ENCODE data around the gene LITAFD. TPM values are rescaled to one million over a fixed set of nuclear protein-coding genes. Genes with fewer than 3 reads are reported as not detected.
A peak's percentile ranks its signal among the peaks of the same experiment; 100 is the strongest.

The LITAFD gene
- total RNA-seq, 1 experiment from 2014 or later = not detected

DNA sequence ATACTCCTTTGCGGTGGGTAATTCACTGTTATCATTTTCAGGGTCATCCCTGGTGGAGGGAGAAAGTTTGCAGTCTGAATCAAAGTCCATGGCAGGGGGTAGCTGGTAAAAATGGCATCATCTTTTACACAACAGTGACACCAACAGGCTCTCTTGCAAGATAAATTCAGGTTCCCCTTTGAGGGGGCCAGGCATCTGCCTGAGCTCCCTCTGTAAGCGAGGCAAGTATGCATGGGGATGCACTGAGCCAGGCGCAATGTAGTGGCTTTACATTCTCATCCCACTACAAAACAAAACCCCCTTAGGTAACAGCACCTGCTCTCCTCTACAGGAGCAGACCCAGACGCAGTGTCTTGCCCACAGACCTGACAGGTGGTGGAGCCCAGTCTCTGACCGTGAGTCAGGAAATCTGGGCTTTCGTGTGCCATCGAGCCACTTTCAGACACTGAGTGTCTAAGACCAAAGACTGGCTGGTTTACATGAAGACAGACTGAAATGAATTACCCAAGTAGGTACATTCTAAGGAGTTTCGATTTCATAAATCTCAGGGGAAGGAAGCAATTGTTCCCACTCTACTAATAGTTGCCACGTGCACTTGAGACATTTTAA is 17.7 kb downstream of the LITAFD start:
- Mint-ChIP-seq H3K4me1 (ENCODE audit: low read depth, unreplicated experiment) (no peaks in the 10 kb centered on the region), H3K27me3 (ENCODE audit: insufficient read depth, unreplicated experiment) (no peaks in the 10 kb centered on the region), H3K9me3 (ENCODE audit: unreplicated experiment) (no peaks in the 10 kb centered on the region), H3K4me3 (ENCODE audit: unreplicated experiment) (no peak overlapping the region), H3K36me3 (ENCODE audit: insufficient read depth, unreplicated experiment) (peaks cover 95% of the 10 kb centered on the region), H3K27ac (ENCODE audit: unreplicated experiment) (no peak overlapping the region)
- DNase-seq = no peak
- intact Hi-C loops (cut with micrococcal nuclease; ENCODE audit: unreplicated experiment) = no loop called here
- no peaks in the 10 kb centered on the region for H3K9me3 ChIP-seq
- no peak overlapping the region for H3K4me3 ChIP-seq (ENCODE audit: low read depth, low read length)
- no TSS peak for BruUV-seq (replicated peaks)
- peaks cover 9% of the 10 kb centered on the region for H3K36me3 ChIP-seq (ENCODE audit: control insufficient read depth, insufficient read depth, low read length)
- no peaks in the 10 kb centered on the region for H3K27me3 ChIP-seq (replicated peaks; ENCODE audit: control insufficient read depth, insufficient read depth, low read length)
- CTCF ChIA-PET = interaction anchor here (1.5 kb wide), 1 partner anchor 36 kb away, joined by 3 read pairs; no protein-coding TSS in a partner anchor
- POLR2A ChIA-PET = interaction anchor here (0.6 kb wide), 1 partner anchor 12 kb away, joined by 3 read pairs; no protein-coding TSS in a partner anchor
- H3K4me1 ChIP-seq = no peaks in the 10 kb centered on the region
- TF ChIP-seq, protein P1, sequence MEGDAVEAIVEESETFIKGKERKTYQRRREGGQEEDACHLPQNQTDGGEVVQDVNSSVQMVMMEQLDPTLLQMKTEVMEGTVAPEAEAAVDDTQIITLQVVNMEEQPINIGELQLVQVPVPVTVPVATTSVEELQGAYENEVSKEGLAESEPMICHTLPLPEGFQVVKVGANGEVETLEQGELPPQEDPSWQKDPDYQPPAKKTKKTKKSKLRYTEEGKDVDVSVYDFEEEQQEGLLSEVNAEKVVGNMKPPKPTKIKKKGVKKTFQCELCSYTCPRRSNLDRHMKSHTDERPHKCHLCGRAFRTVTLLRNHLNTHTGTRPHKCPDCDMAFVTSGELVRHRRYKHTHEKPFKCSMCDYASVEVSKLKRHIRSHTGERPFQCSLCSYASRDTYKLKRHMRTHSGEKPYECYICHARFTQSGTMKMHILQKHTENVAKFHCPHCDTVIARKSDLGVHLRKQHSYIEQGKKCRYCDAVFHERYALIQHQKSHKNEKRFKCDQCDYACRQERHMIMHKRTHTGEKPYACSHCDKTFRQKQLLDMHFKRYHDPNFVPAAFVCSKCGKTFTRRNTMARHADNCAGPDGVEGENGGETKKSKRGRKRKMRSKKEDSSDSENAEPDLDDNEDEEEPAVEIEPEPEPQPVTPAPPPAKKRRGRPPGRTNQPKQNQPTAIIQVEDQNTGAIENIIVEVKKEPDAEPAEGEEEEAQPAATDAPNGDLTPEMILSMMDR (IDR thresholded peaks at IDR 0.05; ENCODE audit: insufficient read depth in 1 of 2, low read depth in 1 of 2, low read length in 1 of 2, severe bottlenecking in 1 of 2, unreplicated experiment in 1 of 2) = no peak

DNA sequence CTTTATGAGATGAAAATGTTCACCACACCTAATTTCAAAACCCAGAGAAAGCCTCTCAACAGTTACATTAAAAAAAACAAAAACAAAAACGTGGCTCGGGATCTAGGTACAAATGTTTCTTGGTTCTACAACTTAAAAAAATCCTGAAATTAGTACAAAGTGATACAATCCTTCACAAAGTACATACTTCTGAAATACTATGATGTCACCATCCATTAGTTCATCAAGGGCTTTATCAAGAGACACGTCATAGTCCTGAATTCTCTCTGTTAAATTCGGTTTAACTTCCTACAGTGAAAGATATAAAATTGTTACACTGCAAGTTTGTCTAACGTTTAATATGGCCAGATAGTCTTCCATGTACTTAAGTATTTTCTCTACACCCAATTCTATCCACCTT is 18.2 kb downstream of the LITAFD start:
- no peaks in the 10 kb centered on the region for H3K9me3 ChIP-seq
- BruUV-seq (replicated peaks) = TSS peak; percentile 8
- Mint-ChIP-seq H3K27me3 (ENCODE audit: insufficient read depth, unreplicated experiment) (no peaks in the 10 kb centered on the region), H3K4me3 (ENCODE audit: unreplicated experiment) (no peak overlapping the region), H3K27ac (ENCODE audit: unreplicated experiment) (no peak overlapping the region), H3K4me1 (ENCODE audit: low read depth, unreplicated experiment) (no peaks in the 10 kb centered on the region), H3K9me3 (ENCODE audit: unreplicated experiment) (no peaks in the 10 kb centered on the region), H3K36me3 (ENCODE audit: insufficient read depth, unreplicated experiment) (peaks cover 95% of the 10 kb centered on the region)
- peaks cover 8% of the 10 kb centered on the region for H3K36me3 ChIP-seq (ENCODE audit: control insufficient read depth, insufficient read depth, low read length)
- CTCF ChIA-PET = interaction anchor here (1.4 to 1.5 kb wide), 2 partner anchors 37 to 109 kb away, joined by 3 read pairs; no protein-coding TSS in a partner anchor
- TF ChIP-seq, protein P1 (IDR thresholded peaks at IDR 0.05; ENCODE audit: insufficient read depth in 1 of 2, low read depth in 1 of 2, low read length in 1 of 2, severe bottlenecking in 1 of 2, unreplicated experiment in 1 of 2) = no peak
- POLR2A ChIA-PET = no interaction called here
- no peaks in the 10 kb centered on the region for H3K4me1 ChIP-seq
- intact Hi-C loops (cut with micrococcal nuclease; ENCODE audit: unreplicated experiment) = no loop called here
- H3K4me3 ChIP-seq (ENCODE audit: low read depth, low read length) = no peak overlapping the region
- DNase-seq = no peak
- no peaks in the 10 kb centered on the region for H3K27me3 ChIP-seq (replicated peaks; ENCODE audit: control insufficient read depth, insufficient read depth, low read length)

DNA sequence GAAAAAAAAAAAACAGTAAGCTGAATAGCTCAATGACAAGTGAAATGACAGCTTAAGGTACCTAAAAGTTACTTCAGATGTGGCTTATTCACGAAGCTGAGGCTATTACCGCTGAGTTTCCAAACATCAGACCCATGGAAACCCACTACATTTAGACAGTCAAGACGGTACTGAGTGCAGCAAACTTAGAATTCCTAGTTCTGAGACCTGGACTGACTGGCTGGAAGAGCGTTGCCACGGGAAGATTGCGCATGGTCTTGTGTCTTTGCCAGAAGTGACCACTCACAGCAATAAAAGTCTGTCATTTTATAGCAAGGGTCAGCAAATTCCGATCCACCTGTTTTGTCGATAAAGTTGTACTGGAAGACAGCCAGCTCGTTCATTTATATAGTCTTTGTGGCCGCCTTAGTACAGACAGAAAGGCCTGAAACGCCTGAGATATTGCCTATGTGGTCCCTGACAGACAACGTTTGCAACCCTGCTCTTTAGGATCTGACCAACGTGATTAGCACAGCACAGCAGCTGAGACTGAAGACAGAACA is 19.2 kb downstream of the LITAFD start:
- H3K36me3 Mint-ChIP-seq (ENCODE audit: insufficient read depth, unreplicated experiment) = peaks cover 96% of the 10 kb centered on the region
- no peaks in the 10 kb centered on the region for H3K4me1 Mint-ChIP-seq (ENCODE audit: low read depth, unreplicated experiment)
- no peaks in the 10 kb centered on the region for H3K9me3 Mint-ChIP-seq (ENCODE audit: unreplicated experiment)
- intact Hi-C loops (cut with micrococcal nuclease; ENCODE audit: unreplicated experiment) = no loop called here
- Histone ChIP-seq H3K36me3 (ENCODE audit: control insufficient read depth, insufficient read depth, low read length) (peaks cover 10% of the 10 kb centered on the region), H3K4me3 (ENCODE audit: low read depth, low read length) (no peak overlapping the region), H3K27me3 (replicated peaks; ENCODE audit: control insufficient read depth, insufficient read depth, low read length) (no peaks in the 10 kb centered on the region), H3K4me1 (no peaks in the 10 kb centered on the region), H3K9me3 (no peaks in the 10 kb centered on the region)
- CTCF ChIA-PET = interaction anchor here (0.8 to 1.4 kb wide), 2 partner anchors 35 to 108 kb away, joined by 3 read pairs; no protein-coding TSS in a partner anchor
- no peak overlapping the region for H3K27ac Mint-ChIP-seq (ENCODE audit: unreplicated experiment)
- POLR2A ChIA-PET = no interaction called here
- no TSS peak for BruUV-seq (replicated peaks)
- no peaks in the 10 kb centered on the region for H3K27me3 Mint-ChIP-seq (ENCODE audit: insufficient read depth, unreplicated experiment)
- TF ChIP-seq, protein P1 (IDR thresholded peaks at IDR 0.05; ENCODE audit: insufficient read depth in 1 of 2, low read depth in 1 of 2, low read length in 1 of 2, severe bottlenecking in 1 of 2, unreplicated experiment in 1 of 2) = no peak
- DNase-seq = no peak
- H3K4me3 Mint-ChIP-seq (ENCODE audit: unreplicated experiment) = no peak overlapping the region
